GM23248 (cell line): ENCODE data around the gene CUX1.

Experiments used
- EZH2 ChIP-seq: fragments of 200-600 bp; sonication (generic); IDR thresholded peaks from 2 replicates; pipeline ENCODE4 v1.6.1; 2018; ENCODE audit warnings: antibody characterized with exemption, mild to moderate bottlenecking; ENCODE audit not compliant: insufficient read depth, poor library complexity, severe bottlenecking
- EZH2phosphoT487 ChIP-seq: fragments of 200-600 bp; sonication (generic); IDR thresholded peaks from 2 replicates; pipeline ENCODE4 v1.6.1; 2018; ENCODE audit warnings: antibody characterized with exemption, moderate library complexity, mild to moderate bottlenecking, low read depth; ENCODE audit not compliant: insufficient read depth

GRCh38 chr7:102273749-102274712 is 456.6 kb downstream of the CUX1 start:
- TF ChIP-seq EZH2 (no peak), EZH2phosphoT487 (no peak)
